Frontal cortex (tissue), 4 donors: ENCODE data around the gene ANKRD13B. TPM values are rescaled to one million over a fixed set of nuclear protein-coding genes. Genes with fewer than 3 reads are reported as not detected.

Source experiments
- DNase-seq, 2 donors: peaks; one replicate each; pipeline ENCODE4 v3.0.0; 2012; ENCODE audit warnings: low spot score in 2 of 2
- FAIRE-seq: peaks from 2 replicates; lab custom pipeline; 2012; peaks lifted over from hg19 to GRCh38; lab: Jason Lieb, UNC
- total RNA-seq: library from RNA; depleted of rRNA; stranded (reverse); fragments of >200 nt; gene quantifications from one replicate; pipeline ENCODE4 v1.2.3, GENCODE V29; 2014
- donor health status: control.
- donor health status: control.
- donor health status: control.

The ANKRD13B gene
- total RNA-seq, 1 donor from 2014 or later: 19.6 TPM

DNA sequence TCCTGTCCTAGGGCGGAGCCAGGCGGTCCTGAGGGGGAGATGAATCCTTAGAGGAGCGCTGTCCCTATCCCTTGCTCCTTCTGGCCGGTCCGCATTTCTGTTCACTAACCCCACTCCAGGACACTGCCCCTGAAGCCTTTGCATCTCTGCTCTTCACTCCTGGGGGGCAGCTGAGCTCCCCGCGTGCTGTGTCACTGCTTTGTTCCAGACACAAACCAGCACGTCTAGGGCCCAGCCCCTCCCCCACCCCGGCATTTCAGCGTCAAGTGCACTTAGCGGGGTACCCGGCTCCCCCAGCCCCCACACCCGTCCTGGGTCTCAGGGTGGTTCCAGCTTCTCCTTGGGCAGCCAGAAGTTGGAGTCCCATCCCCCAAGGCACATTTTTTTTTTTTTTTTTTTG is 20.9 kb downstream of the ANKRD13B start:
- no peak for FAIRE-seq
- no peak for DNase-seq

DNA sequence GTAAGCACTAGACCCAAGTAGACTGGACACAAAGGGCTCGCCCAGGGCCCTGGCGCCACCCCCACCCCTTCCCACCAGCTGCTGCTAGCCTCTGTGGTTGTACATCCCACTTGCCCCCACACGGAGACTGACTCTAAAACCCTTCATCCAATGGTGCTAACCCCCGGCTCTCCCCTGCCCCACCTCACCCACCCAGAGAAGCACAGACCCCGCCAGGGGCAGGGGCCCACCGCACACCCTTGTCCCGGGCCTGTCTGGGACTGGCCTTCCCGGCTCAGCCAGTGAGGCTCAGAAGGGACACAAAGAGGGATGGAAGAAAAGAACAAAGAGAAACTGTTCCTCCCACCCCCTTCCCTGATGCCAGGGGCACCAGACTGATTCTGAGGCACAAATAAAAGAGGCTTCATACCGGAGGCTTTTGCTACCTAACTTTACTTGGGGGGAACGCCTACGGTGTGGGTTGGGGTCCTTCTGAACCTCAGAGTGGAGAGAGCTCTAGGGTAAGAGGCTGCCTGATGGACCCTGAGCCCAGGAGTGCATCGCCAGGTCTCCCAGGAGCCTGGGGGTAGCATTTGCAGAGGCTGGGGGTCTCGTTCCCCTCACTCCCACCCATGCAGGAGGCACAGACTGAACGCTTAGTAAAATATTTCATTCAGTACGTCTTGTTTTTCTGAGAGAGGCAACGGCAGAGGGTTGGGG is 21.6 kb downstream of the ANKRD13B start:
- DNase-seq (peak in 1 of 2 donors; percentile 78), FAIRE-seq (no peak)

- DNase-seq (peak in 1 of 2 donors; percentile 57), FAIRE-seq (no peak)
Measured at GRCh38 chr17:29615048-29615385, 22.1 kb downstream of the ANKRD13B start.

- DNase-seq (peak; percentile 94 to 96), FAIRE-seq (no peak)
Measured at GRCh38 chr17:29615492-29616299, 22.8 kb downstream of the ANKRD13B start.

GRCh38 chr17:29616300-29617048 is 23.5 kb downstream of the ANKRD13B start:
- no peak for DNase-seq
- no peak for FAIRE-seq

DNA sequence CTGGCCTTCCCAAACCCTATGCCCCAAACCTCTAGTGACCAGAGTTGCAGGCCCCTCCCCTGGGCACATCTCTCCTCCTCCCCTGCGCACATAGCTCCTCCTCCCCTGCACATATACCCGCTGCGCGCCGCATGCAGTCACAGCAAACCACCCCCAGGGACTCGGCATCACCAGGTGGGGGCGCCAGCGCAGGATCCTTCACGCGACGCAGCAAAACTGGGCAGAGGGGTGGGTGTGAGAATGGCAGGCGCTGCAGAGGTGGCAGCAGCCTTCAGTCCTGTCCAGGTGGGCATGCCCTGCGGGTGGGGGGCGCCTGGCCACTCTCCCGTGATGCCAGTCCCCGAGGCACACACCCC is 24.2 kb downstream of the ANKRD13B start:
- FAIRE-seq (no peak), DNase-seq (peak; percentile 74 to 79)

GRCh38 chr17:29617481-29618271 is 24.7 kb downstream of the ANKRD13B start:
- DNase-seq: peak; percentile 78 to 79
- FAIRE-seq: no peak

GRCh38 chr17:29618272-29619065 is 25.5 kb downstream of the ANKRD13B start:
- no peak for DNase-seq

DNA sequence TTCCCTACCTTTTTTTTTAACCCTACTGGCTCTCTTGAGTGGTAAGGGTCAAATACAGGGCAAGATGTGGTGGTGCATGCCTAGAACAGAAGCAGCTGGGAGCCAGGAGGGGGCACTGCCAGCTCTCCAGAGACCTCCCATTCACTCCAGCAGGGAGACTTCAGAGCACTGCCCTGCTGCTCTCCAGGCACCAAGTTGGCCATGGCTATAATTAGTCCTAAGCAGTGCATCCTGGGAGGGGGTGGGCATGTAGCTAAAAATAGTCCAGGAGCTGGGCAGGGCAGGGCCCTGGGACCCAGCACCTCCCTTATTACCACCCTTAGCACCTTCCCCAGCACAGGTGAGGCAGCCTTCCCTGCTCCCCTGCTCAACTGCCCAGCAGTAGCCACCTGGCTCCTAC is 26.3 kb downstream of the ANKRD13B start:
- DNase-seq: no peak

More at GRCh38 chr17:29618272-29619065, 25.5 kb downstream of the ANKRD13B start:
- no peak for FAIRE-seq

GRCh38 chr17:29620271-29620670 is 27.3 kb downstream of the ANKRD13B start:
- DNase-seq (no peak), FAIRE-seq (no peak)

More for the DNA sequence above, 26.3 kb downstream of the ANKRD13B start:
- FAIRE-seq: no peak

DNA sequence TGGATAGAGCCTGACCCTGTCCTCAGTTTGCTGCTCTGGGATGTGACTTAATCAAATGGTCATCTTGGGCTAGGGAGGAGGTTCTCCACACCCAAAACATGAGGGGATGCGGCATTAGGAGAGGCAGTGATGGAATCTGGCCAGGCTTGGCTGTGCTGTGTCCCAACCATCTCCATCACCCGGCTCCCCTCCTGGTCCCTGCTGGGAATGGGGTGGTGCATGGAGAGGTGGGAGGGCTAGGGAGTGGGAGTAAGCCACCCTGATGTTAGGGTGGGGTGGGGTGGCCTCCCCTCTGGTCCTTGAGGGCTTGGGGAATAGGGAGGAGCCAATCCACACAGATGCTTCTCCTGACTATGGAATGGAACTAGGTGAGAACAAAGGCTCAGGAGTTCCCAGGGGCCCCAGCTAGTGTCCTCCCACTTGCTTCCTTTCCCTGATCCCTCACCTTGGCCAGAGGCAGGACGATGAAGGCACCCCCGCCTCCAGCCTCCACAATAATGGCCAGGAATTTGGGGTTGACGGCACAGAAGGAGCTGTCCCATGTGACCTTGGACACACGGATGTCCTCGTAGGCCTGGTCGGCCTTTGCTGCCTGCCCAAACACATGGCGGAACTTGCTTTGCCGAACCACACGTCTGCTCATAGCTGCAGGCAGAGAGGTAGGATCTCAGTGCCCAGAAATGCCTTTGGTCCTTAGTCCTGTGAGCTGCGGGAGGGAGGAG is 28.0 kb downstream of the ANKRD13B start:
- FAIRE-seq (no peak), DNase-seq (no peak)

- FAIRE-seq (no peak), DNase-seq (no peak)
Measured at GRCh38 chr17:29621751-29622194, 28.8 kb downstream of the ANKRD13B start.

DNA sequence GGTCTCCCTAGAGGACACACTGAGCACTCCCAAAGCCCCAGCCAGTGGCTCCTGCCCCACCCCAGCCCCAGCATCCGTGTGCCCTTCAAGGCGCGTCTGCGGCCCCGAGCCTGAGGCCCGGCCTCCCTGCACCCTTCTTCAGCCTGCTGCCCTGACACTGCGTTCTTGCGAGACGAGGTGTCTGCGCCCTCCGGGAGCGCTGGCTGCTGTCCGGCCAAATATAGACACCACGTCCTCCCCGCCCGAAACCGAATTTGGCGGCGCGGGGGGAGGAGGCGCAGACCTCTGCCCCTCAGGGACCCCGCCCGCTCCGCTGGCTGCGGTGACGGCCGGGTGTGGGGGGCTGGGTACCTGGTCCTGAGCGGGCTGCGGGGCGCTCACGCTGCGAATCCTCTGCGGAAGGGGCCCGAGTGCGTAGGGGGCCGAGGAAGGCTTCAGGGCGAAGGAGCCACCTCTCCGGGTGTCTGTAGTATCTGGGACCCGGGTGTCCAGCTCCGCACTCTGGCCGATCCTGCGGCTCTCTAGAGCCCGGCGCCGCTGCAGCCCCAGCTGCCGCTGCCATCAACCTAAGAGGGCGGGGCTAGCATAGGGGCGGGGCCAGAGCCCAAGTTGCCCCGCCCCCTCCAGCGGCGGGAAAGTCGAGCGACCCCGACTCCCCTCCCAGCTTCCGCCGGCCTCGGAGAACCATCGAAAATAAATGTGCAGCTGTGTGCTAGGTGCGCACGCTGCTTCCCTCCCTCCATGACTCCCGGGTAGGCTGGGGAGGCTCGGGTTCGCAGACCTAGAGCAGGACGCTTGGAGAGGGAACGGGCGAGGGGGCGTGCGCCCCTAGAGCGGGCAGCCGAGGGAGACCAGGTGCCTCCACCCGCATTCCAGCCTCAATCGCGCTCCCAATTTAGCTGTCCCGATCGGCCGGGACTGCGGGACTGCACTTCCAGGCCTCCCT is 29.7 kb downstream of the ANKRD13B start, which contains the start of gene CORO6:
Gene CORO6 (minus strand): TSS at position 576 of the 946 bp plus-strand sequence. CDS start 1,491 bp downstream, outside the sequence.
- DNase-seq (peak; percentile 63 to 82), FAIRE-seq (no peak)

- FAIRE-seq: no peak
- DNase-seq: no peak
Measured at GRCh38 chr17:29623283-29623647, 30.3 kb downstream of the ANKRD13B start.

DNA sequence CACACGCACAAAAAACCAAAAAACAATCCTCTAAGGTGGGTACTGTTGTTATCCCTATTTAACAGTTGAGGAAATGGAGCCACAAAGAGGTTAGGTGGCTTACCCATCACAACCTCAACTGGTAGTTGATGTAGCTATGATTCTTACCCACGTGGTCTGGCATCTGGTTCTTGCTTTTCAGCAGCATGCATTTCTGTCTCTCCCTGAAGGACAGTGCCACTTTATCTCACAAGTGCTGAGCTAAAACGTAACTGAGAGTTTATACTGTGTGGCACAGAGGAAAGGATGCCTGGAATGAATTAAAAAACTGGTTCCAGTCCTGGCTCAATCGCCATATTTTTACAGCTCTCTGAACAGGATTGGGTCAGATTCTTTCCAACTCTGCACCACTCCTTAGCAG is 31.7 kb downstream of the ANKRD13B start:
- DNase-seq (no peak), FAIRE-seq (no peak)

DNA sequence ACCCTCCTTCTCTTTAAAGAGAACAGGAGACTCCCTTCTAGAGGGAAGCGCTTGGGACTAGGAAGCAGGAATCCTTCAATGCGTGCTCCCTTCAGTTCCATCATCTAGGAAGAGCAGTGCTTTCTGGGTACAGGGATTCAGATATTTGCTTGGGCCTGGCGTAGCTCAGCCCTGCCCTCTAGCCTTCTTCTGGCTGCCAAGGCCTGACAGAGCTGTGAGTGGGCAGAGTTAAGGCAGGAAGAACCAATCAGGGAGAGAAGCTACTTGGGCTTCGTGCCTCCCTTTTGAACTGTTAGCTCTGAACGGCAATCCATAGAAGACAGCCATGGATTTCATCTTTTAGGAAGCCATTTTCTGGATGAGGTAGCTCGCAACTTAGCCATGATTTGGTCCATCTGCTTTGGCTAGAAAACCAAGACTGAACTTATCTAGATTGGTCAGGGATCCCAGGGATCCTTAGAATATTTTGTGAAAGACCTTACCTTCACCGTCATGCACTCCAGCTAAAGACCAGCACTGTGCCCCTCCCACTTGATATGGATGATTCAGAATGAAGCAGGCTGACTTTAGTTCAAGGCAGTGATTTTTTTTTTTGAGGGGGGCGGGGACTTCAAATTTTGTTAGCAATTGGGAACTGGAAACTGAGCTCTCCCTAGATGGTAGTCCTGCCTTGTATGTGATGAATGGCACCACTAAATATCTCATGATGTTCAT is 32.3 kb downstream of the ANKRD13B start:
- DNase-seq (peak in 1 of 2 donors; percentile 66), FAIRE-seq (no peak)

DNA sequence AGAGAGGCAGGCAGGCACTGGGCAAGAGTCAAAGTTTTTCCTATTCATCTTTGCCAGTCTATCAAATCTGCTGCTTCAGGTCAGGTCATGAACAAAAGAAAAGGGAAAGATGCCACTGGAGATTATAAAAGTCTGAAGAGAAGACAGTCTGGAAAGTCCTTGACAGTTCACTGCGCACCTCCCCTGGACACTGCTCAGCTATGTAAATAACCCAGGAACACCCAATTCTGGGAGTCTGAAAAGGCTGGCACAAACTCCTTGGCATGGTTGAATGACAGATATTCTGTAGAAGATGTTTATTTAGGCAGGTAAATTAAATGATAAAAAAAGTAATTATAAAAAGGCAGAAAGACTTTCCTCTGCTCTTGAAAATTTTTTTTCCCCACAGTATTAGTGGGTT is 35.0 kb downstream of the ANKRD13B start:
- DNase-seq: no peak
- no peak for FAIRE-seq
